Skeletal muscle tissue (tissue), 4 donors: ENCODE data around the gene REEP6. TPM values are rescaled to one million over a fixed set of nuclear protein-coding genes. Genes with fewer than 3 reads are reported as not detected.
A peak's percentile ranks its signal among the peaks of the same experiment; 100 is the strongest.
"Not testable (repeated sequence)": the region's sequence is repeated elsewhere in the genome, so short reads cannot be mapped to it uniquely, and the experiment has no call there.

Source experiments
- H3K27ac ChIP-seq: one replicate; pipeline ENCODE4 v1.7.0; 2013; ENCODE audit warnings: mild to moderate bottlenecking, low read depth, low read length, inconsistent platforms
- H3K27me3 ChIP-seq, 3 donors: one replicate each; pipeline ENCODE4 v1.7.0; 2013; ENCODE audit warnings: low read length in 3 of 3; ENCODE audit not compliant: control insufficient read depth in 3 of 3, insufficient read depth in 3 of 3
- H3K36me3 ChIP-seq, 3 donors: one replicate each; pipeline ENCODE4 v1.7.0; 2013; ENCODE audit warnings: low read length in 3 of 3; ENCODE audit not compliant: control insufficient read depth in 3 of 3, insufficient read depth in 3 of 3
- H3K4me1 ChIP-seq, 3 donors: one replicate each; pipeline ENCODE4 v1.7.0; 2013; ENCODE audit warnings: low read length in 3 of 3, mild to moderate bottlenecking in 3 of 3; ENCODE audit not compliant: control insufficient read depth in 3 of 3, insufficient read depth in 3 of 3
- H3K4me3 ChIP-seq, 3 donors: one replicate each; pipeline ENCODE4 v1.7.0; 2013; ENCODE audit warnings: low read length in 3 of 3
- H3K9ac ChIP-seq, 3 donors: one replicate each; pipeline ENCODE4 v1.7.0; 2013; ENCODE audit warnings: low read length in 3 of 3, mild to moderate bottlenecking in 3 of 3, moderate library complexity in 2 of 3, low read depth in 1 of 3
- H3K9me3 ChIP-seq, 3 donors: one replicate each; pipeline ENCODE4 v1.7.0; 2013; ENCODE audit warnings: low read length in 3 of 3; ENCODE audit not compliant: control insufficient read depth in 3 of 3
- total RNA-seq: library from RNA; depleted of rRNA; stranded (reverse); fragments of >200 nt; gene quantifications from one replicate; pipeline ENCODE4 v1.2.3, GENCODE V29; 2014
- donor health status: Osteomylitis.

The REEP6 gene
- total RNA-seq, 1 donor from 2014 or later: 2.1 TPM

GRCh38 chr19:1499231-1499630 is 8.2 kb downstream of the REEP6 start:
- H3K4me3 ChIP-seq, H3K9me3 ChIP-seq, H3K27ac ChIP-seq, H3K9ac ChIP-seq, H3K36me3 ChIP-seq: not testable (repeated sequence)
- Histone ChIP-seq H3K27me3 (peaks cover 24 to 48% (median 38%) of the 10 kb centered on the region in 3 donors), H3K4me1 (peaks cover 8 to 16% (median 13%) of the 10 kb centered on the region in 3 donors)

- Histone ChIP-seq H3K27ac (no peak overlapping the region), H3K4me3 (no peak overlapping the region), H3K27me3 (peaks cover 26 to 44% (median 33%) of the 10 kb centered on the region in 3 donors), H3K9ac (no peak overlapping the region), H3K9me3 (no peaks in the 10 kb centered on the region), H3K36me3 (peaks cover 4 to 10% (median 5%) of the 10 kb centered on the region in 3 donors), H3K4me1 (peaks cover 8 to 16% (median 13%) of the 10 kb centered on the region in 3 donors)
These were observed 10.2 kb downstream of the REEP6 start for GRCh38 chr19:1501200-1501595.

- Histone ChIP-seq H3K4me1 (peaks cover 12 to 22% (median 18%) of the 10 kb centered on the region in 3 donors), H3K9me3 (no peaks in the 10 kb centered on the region), H3K36me3 (peaks cover 4 to 11% (median 5%) of the 10 kb centered on the region in 3 donors), H3K27ac (no peak overlapping the region), H3K9ac (peak overlapping the region in 1 of 3 donors; percentile 50), H3K4me3 (no peak overlapping the region), H3K27me3 (peaks cover 21 to 31% (median 21%) of the 10 kb centered on the region in 3 donors)
These were observed 11.6 kb downstream of the REEP6 start for GRCh38 chr19:1502433-1503088.

GRCh38 chr19:1503089-1503924 is 12.3 kb downstream of the REEP6 start:
- peaks cover 16 to 24% (median 17%) of the 10 kb centered on the region in 3 donors for H3K27me3 ChIP-seq
- H3K9ac ChIP-seq: peak overlapping the region in 1 of 3 donors; percentile 50

GRCh38 chr19:1503925-1504773 is 13.2 kb downstream of the REEP6 start:
- Histone ChIP-seq H3K9ac (peak overlapping the region in 1 of 3 donors; percentile 33), H3K27me3 (peaks cover 16 to 24% (median 17%) of the 10 kb centered on the region in 3 donors), H3K27ac (no peak overlapping the region), H3K36me3 (peaks cover 4 to 11% (median 5%) of the 10 kb centered on the region in 3 donors), H3K4me1 (peaks cover 14 to 27% (median 21%) of the 10 kb centered on the region in 3 donors), H3K9me3 (no peaks in the 10 kb centered on the region), H3K4me3 (no peak overlapping the region)

More at GRCh38 chr19:1503089-1503924, 12.3 kb downstream of the REEP6 start:
- H3K27ac ChIP-seq: no peak overlapping the region
- peaks cover 12 to 23% (median 21%) of the 10 kb centered on the region in 3 donors for H3K4me1 ChIP-seq
- peak overlapping the region in 1 of 3 donors; percentile 29 for H3K4me3 ChIP-seq
- H3K9me3 ChIP-seq: no peaks in the 10 kb centered on the region
- peaks cover 4 to 11% (median 5%) of the 10 kb centered on the region in 3 donors for H3K36me3 ChIP-seq

- Histone ChIP-seq H3K36me3 (peaks cover 4 to 17% (median 5%) of the 10 kb centered on the region in 3 donors), H3K4me1 (peaks cover 14 to 27% (median 24%) of the 10 kb centered on the region in 3 donors), H3K9me3 (no peaks in the 10 kb centered on the region), H3K27me3 (peaks cover 16 to 21% (median 17%) of the 10 kb centered on the region in 3 donors), H3K27ac (no peak overlapping the region), H3K9ac (no peak overlapping the region), H3K4me3 (no peak overlapping the region)
These were observed 14.0 kb downstream of the REEP6 start for GRCh38 chr19:1505012-1505411.

- peaks cover 16 to 17% (median 17%) of the 10 kb centered on the region in 3 donors for H3K27me3 ChIP-seq
- H3K4me3 ChIP-seq: no peak overlapping the region
- H3K4me1 ChIP-seq: peaks cover 14 to 28% (median 24%) of the 10 kb centered on the region in 3 donors
- no peaks in the 10 kb centered on the region for H3K9me3 ChIP-seq
- no peak overlapping the region for H3K9ac ChIP-seq
- no peak overlapping the region for H3K27ac ChIP-seq
- peaks cover 4 to 17% (median 5%) of the 10 kb centered on the region in 3 donors for H3K36me3 ChIP-seq
These were observed 15.3 kb downstream of the REEP6 start for GRCh38 chr19:1505991-1506881.

- Histone ChIP-seq H3K4me3 (peak overlapping the region; percentile 8 to 73 (median 65)), H3K4me1 (peaks cover 14 to 33% (median 29%) of the 10 kb centered on the region in 3 donors), H3K9ac (peak overlapping the region in 2 of 3 donors; percentile 23 to 82), H3K27me3 (peaks cover 15 to 17% (median 16%) of the 10 kb centered on the region in 3 donors), H3K27ac (peak overlapping the region; percentile 85), H3K36me3 (peaks cover 4 to 17% (median 5%) of the 10 kb centered on the region in 3 donors), H3K9me3 (no peaks in the 10 kb centered on the region)
These were observed 16.2 kb downstream of the REEP6 start for GRCh38 chr19:1507192-1507660.
